Common myeloid progenitor, CD34-positive (primary cell): ENCODE results near the gene VAMP2.

Source experiments
- CTCF ChIA-PET: fragments of 350-600 bp; sonication (Branson Sonifier 250); formaldehyde crosslinking; loops from one replicate; lab custom pipeline; 2021; ENCODE audit warnings: antibody characterized with exemption; lab: Charles Lee
- POLR2A ChIA-PET: fragments of 350-600 bp; sonication (Branson Sonifier 250); formaldehyde crosslinking; loops from one replicate; lab custom pipeline; 2021; ENCODE audit warnings: antibody characterized with exemption; lab: Charles Lee
- DNase-seq, 3 donors: peaks; one replicate each; pipeline versions ENCODE4 v3.0.0 to v3.0.0-alpha.2; 2013
- H3K27ac ChIP-seq, 2 experiments: 1 replicate in 1 of 2; 2 replicates in 1 of 2; pipeline ENCODE4 v1.7.0; 2013; ENCODE audit warnings: inconsistent platforms in 2 of 2, low read length in 2 of 2, mild to moderate bottlenecking in 2 of 2, low read depth in 1 of 2, moderate library complexity in 1 of 2; ENCODE audit not compliant: severe bottlenecking in 2 of 2, insufficient read depth in 1 of 2, poor library complexity in 1 of 2
- H3K27me3 ChIP-seq, 5 experiments: replicated peaks in 2 of 5; 1 replicate in 3 of 5; 2 replicates in 2 of 5; pipeline versions ENCODE4 v1.6.1 to v1.7.0; 2013; ENCODE audit warnings: low read length in 4 of 5, mild to moderate bottlenecking in 2 of 5, moderate library complexity in 2 of 5, inconsistent platforms in 1 of 5; ENCODE audit not compliant: insufficient read depth in 5 of 5, control insufficient read depth in 4 of 5
- H3K36me3 ChIP-seq, 4 experiments: 1 replicate in 2 of 4; 2 replicates in 2 of 4; pipeline versions ENCODE4 v1.6.1 to v1.7.0; 2013; ENCODE audit warnings: low read length in 3 of 4, control low read depth in 1 of 4, mild to moderate bottlenecking in 1 of 4; ENCODE audit not compliant: control insufficient read depth in 4 of 4, insufficient read depth in 4 of 4
- H3K4me1 ChIP-seq, 4 experiments: 1 replicate in 3 of 4; 2 replicates in 1 of 4; pipeline versions ENCODE4 v1.6.1 to v1.7.1; 2013; ENCODE audit warnings: low read length in 3 of 4, mild to moderate bottlenecking in 3 of 4, control low read depth in 1 of 4, inconsistent platforms in 1 of 4, moderate library complexity in 1 of 4; ENCODE audit not compliant: control insufficient read depth in 4 of 4, insufficient read depth in 4 of 4; ENCODE audit errors: control extremely low read depth in 1 of 4
- H3K4me3 ChIP-seq, 7 experiments: 1 replicate in 4 of 7; 2 replicates in 3 of 7; pipeline versions ENCODE4 v1.5.1 to v1.7.0; 2013; ENCODE audit warnings: mild to moderate bottlenecking in 7 of 7, low read length in 6 of 7, moderate library complexity in 6 of 7, inconsistent platforms in 2 of 7, low read depth in 2 of 7, control low read depth in 1 of 7; ENCODE audit not compliant: insufficient read depth in 4 of 7, control insufficient read depth in 1 of 7; ENCODE audit errors: extremely low read depth in 1 of 7
- H3K9me3 ChIP-seq, 5 experiments: 1 replicate in 4 of 5; 2 replicates in 1 of 5; pipeline versions ENCODE4 v1.6.1 to v1.7.1; 2013; ENCODE audit warnings: low read length in 4 of 5, mild to moderate bottlenecking in 2 of 5, inconsistent platforms in 1 of 5, low read depth in 1 of 5, moderate library complexity in 1 of 5; ENCODE audit not compliant: control insufficient read depth in 4 of 5, insufficient read depth in 2 of 5; ENCODE audit errors: control extremely low read depth in 1 of 5
- WGBS: methylation state at CpG from one replicate; pipeline ENCODE4 v1.1.5; 2013; ENCODE audit not compliant: insufficient coverage; 5-methylcytosine and 5-hydroxymethylcytosine counted together

The VAMP2 gene

DNA sequence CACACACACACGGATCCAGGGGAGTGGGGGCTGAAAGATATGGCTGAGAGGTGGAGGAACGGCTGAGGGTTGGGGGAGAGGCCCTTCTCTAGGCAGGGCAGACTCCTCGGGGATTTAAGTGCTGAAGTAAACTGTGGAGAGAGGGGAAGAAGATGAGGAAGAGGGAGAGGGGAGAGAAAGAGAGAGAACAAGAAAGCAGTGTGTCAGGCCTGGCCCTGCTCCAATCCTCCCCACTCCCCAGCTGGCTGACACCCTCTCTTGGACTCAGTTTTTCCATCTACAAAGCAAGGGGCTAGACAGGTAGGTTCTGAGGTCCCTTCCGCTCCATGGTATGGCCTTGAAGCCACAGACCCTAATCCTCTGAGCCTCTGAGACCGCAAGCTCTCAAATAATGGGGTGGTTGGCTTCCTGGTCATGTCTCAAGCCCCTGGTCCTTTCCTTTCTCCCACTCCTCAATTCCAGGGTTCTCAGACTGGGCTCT is 2.0 kb downstream of the VAMP2 start:
- WGBS, result 84% methylated on average over 4 of the region's 5 CpGs
- peaks cover 8 to 57% (median 50%) of the 10 kb centered on the region in 4 experiments for H3K4me1 ChIP-seq
- no peak for DNase-seq
- ChIA-PET CTCF (interaction anchor here (1.5 to 19.3 kb wide), 6 partner anchors 12 to 101 kb away, joined by 3 to 292 read pairs (median 9); partner anchors contain the start of genes HES7 and PER1), POLR2A (interaction anchor here (0.6 to 5.0 kb wide), 5 partner anchors 12 to 130 kb away, joined by 3 to 44 read pairs (median 3); no protein-coding TSS in a partner anchor)
- H3K27ac ChIP-seq, result peak overlapping the region in 1 of 2 experiments; percentile 88
- peaks cover 0 to 28% (median 18%) of the 10 kb centered on the region in 4 experiments for H3K36me3 ChIP-seq
- no peaks in the 10 kb centered on the region for H3K27me3 ChIP-seq
- no peak overlapping the region for H3K4me3 ChIP-seq
- H3K9me3 ChIP-seq, result no peaks in the 10 kb centered on the region

- Histone ChIP-seq H3K36me3 (peaks cover 0 to 28% (median 18%) of the 10 kb centered on the region in 4 experiments), H3K4me3 (no peak overlapping the region), H3K27me3 (no peaks in the 10 kb centered on the region), H3K4me1 (peaks cover 10 to 63% (median 56%) of the 10 kb centered on the region in 4 experiments), H3K9me3 (no peaks in the 10 kb centered on the region), H3K27ac (no peak overlapping the region)
- WGBS, result 90% methylated on average over 4 of the region's 4 CpGs
- POLR2A ChIA-PET, result interaction anchor here (0.7 to 5.0 kb wide), 3 partner anchors 13 to 38 kb away, joined by 3 to 44 read pairs (median 3); no protein-coding TSS in a partner anchor
- no peak for DNase-seq
- CTCF ChIA-PET, result interaction anchor here (1.5 to 19.3 kb wide), 6 partner anchors 13 to 100 kb away, joined by 4 to 292 read pairs (median 9); partner anchors contain the start of genes HES7 and PER1
These were observed 2.5 kb downstream of the VAMP2 start for GRCh38 chr17:8160224-8160577.

DNA sequence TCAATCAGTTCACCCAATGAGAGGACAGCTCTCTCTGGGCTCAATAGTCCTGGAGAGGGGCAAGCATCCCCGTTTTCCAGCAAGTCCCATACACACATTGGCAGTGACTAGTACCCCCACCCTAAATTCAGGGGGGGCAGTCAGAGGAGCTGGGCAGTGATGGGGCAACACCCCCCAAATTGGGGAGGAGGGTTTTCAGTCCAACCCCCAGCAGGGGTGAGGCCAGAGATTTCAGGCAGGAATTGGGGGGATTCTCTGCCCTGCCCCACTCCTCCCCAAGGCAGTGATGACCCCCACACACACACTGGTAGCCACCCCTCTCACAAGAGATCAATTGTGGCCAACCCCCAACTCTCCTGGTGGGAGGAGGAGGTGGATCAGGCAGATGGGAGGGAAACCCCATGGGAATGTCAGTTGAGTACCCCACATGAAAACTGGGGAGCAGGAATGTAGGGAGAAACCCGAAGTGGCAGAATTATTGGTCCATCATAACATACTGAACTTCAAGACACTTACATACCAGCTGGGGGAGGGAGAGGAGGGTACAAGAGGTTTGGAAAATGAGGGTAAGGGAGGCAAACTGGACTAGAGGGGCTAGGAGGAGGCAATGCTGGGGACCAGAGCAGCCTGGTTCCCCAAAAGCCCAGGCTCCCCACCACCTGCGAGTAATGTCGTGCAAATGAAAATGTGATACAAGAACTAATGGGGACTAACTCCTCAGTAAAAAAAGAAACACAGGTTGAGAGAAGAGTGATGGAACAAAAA is 3.1 kb downstream of the VAMP2 start:
- Histone ChIP-seq H3K9me3 (no peaks in the 10 kb centered on the region), H3K27ac (no peak overlapping the region), H3K4me1 (peaks cover 14 to 63% (median 58%) of the 10 kb centered on the region in 4 experiments), H3K27me3 (no peaks in the 10 kb centered on the region), H3K4me3 (no peak overlapping the region), H3K36me3 (peaks cover 0 to 28% (median 18%) of the 10 kb centered on the region in 4 experiments)
- 100% methylated on average over 1 of the region's 4 CpGs for whole genome bisulfite sequencing
- DNase-seq, result no peak
- POLR2A ChIA-PET, result interaction anchor here (0.8 to 5.0 kb wide), 6 partner anchors 9 to 28 kb away, joined by 3 to 44 read pairs (median 3); no protein-coding TSS in a partner anchor
- CTCF ChIA-PET, result interaction anchor here (1.4 to 19.3 kb wide), 8 partner anchors 10 to 100 kb away, joined by 3 to 292 read pairs (median 6); partner anchors contain the start of genes HES7 and PER1

DNA sequence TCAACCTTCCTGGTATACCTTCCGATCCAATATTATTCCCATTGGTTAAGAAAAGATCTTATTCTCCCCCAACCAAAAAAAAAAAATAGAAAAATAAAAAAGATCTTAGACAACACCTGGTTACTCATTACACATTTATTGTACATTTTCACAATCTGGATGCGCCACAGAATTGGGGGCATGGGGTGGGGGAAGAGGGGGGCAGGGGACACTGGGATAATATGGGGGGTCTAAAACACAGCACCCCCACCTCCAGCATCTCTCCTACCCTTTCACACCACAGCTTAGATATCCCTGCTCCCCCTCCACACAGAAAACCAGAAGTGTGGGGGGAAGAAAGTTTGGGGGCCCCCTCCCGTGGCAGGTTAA is 3.7 kb downstream of the VAMP2 start:
- no peak for DNase-seq
- peaks cover 13 to 63% (median 58%) of the 10 kb centered on the region in 4 experiments for H3K4me1 ChIP-seq
- CTCF ChIA-PET, result interaction anchor here (0.6 to 19.3 kb wide), 10 partner anchors 11 to 556 kb away, joined by 3 to 292 read pairs (median 5); partner anchors contain the start of genes HES7 and PER1
- H3K36me3 ChIP-seq, result peaks cover 0 to 28% (median 18%) of the 10 kb centered on the region in 4 experiments
- H3K4me3 ChIP-seq, result no peak overlapping the region
- no CpG with 5 or more reads among the region's 3 CpGs for WGBS
- no peaks in the 10 kb centered on the region for H3K27me3 ChIP-seq
- H3K27ac ChIP-seq, result no peak overlapping the region
- no peaks in the 10 kb centered on the region for H3K9me3 ChIP-seq
- POLR2A ChIA-PET, result interaction anchor here (0.8 to 3.6 kb wide), 6 partner anchors 8 to 29 kb away, joined by 3 to 33 read pairs (median 3); no protein-coding TSS in a partner anchor

GRCh38 chr17:8158267-8159031 is 4.3 kb downstream of the VAMP2 start:
- Histone ChIP-seq H3K9me3 (no peaks in the 10 kb centered on the region), H3K36me3 (peaks cover 0 to 28% (median 18%) of the 10 kb centered on the region in 4 experiments), H3K4me3 (peak overlapping the region in 3 of 7 experiments; percentile 5 to 54 (median 46)), H3K27ac (peak overlapping the region in 1 of 2 experiments; percentile 49), H3K4me1 (peaks cover 10 to 63% (median 58%) of the 10 kb centered on the region in 4 experiments), H3K27me3 (no peaks in the 10 kb centered on the region)
- peak; percentile 86 to 91 (median 87) for DNase-seq
- POLR2A ChIA-PET, result interaction anchor here (0.8 to 3.6 kb wide), 6 partner anchors 7 to 29 kb away, joined by 3 to 33 read pairs (median 3); no protein-coding TSS in a partner anchor
- CTCF ChIA-PET, result interaction anchor here (0.6 to 19.3 kb wide), 14 partner anchors 11 to 556 kb away, joined by 3 to 292 read pairs (median 4); partner anchors contain the start of genes HES7, PER1 and RANGRF
- WGBS, result 47% methylated on average over 17 of the region's 20 CpGs

- Histone ChIP-seq H3K27me3 (no peaks in the 10 kb centered on the region), H3K27ac (peak overlapping the region; percentile 91 to 96), H3K4me1 (peaks cover 15 to 68% (median 65%) of the 10 kb centered on the region in 4 experiments), H3K4me3 (peak overlapping the region; percentile 61 to 88 (median 73)), H3K36me3 (peaks cover 0 to 25% (median 16%) of the 10 kb centered on the region in 4 experiments), H3K9me3 (no peaks in the 10 kb centered on the region)
- WGBS, result under 1% methylated on average over 55 of the region's 59 CpGs
- DNase-seq, result peak; percentile 100
- ChIA-PET POLR2A (interaction anchor here (0.5 to 4.3 kb wide), 9 partner anchors 10 to 81 kb away, joined by 3 to 33 read pairs (median 5); no protein-coding TSS in a partner anchor), CTCF (interaction anchor here (0.5 to 19.3 kb wide), 7 partner anchors 15 to 96 kb away, joined by 3 to 292 read pairs (median 4); partner anchors contain the start of gene PER1)
These were observed 6.3 kb downstream of the VAMP2 start for GRCh38 chr17:8156246-8156992.
